ENCODE results near the gene DSCAML1. TPM values are rescaled to one million over a fixed set of nuclear protein-coding genes. Genes with fewer than 3 reads are reported as not detected.

Gene DSCAML1
- total RNA-seq, 4 donors from 2014 or later, result 0.29 to 29.1 (median 3.4) TPM

DNA sequence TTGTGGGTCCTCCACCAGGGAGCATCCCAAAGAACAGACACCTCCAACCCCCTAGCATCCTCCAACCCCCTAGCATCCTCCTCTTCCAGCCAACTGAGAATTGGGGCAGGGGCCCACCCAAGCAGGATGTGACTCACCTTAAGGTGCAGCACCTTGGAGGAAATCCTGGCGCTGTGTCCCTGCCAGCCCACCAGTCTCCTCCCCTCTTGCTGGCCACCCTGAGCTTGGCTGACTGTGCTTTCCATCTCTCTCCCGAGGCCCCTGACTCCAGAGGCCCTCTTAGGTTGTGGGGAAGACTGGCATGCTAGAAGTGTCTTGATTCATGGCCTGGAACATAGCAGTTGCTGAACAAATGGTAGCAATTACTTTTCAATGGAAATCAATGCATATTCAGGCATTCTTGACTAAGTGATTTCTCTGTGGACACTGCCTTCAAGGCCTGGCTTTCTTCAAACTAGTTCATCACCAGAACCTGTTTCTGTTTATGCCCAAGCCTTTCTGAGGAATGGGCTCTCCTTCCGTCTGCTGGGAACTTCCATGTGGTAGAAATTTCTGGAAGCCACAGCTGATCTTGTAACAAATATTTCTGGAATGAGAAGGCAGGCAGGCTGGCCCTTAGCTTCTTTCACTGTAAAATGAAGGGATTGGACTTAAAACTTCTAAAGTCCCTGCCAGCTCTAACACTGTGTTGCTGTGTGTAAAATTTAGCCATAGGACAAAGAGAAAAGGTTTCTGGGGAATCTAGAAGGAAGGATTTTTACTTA is 408.8 kb downstream of the DSCAML1 start:
- no peak for DNase-seq
- Histone ChIP-seq H3K27ac (no peak overlapping the region), H3K4me3 (no peak overlapping the region), H3K27me3 (no peaks in the 10 kb centered on the region), H3K36me3 (no peaks in the 10 kb centered on the region), H3K9me3 (no peaks in the 10 kb centered on the region), H3K4me1 (no peaks in the 10 kb centered on the region)
- TF ChIP-seq POLR2A (IDR thresholded peaks at IDR 0.05), result no peak
- TF ChIP-seq, protein P1, sequence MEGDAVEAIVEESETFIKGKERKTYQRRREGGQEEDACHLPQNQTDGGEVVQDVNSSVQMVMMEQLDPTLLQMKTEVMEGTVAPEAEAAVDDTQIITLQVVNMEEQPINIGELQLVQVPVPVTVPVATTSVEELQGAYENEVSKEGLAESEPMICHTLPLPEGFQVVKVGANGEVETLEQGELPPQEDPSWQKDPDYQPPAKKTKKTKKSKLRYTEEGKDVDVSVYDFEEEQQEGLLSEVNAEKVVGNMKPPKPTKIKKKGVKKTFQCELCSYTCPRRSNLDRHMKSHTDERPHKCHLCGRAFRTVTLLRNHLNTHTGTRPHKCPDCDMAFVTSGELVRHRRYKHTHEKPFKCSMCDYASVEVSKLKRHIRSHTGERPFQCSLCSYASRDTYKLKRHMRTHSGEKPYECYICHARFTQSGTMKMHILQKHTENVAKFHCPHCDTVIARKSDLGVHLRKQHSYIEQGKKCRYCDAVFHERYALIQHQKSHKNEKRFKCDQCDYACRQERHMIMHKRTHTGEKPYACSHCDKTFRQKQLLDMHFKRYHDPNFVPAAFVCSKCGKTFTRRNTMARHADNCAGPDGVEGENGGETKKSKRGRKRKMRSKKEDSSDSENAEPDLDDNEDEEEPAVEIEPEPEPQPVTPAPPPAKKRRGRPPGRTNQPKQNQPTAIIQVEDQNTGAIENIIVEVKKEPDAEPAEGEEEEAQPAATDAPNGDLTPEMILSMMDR (IDR thresholded peaks at IDR 0.05), result no peak
- intact Hi-C loops (cut with DNase I; ENCODE audit: low total_unique reads), result no loop called here

DNA sequence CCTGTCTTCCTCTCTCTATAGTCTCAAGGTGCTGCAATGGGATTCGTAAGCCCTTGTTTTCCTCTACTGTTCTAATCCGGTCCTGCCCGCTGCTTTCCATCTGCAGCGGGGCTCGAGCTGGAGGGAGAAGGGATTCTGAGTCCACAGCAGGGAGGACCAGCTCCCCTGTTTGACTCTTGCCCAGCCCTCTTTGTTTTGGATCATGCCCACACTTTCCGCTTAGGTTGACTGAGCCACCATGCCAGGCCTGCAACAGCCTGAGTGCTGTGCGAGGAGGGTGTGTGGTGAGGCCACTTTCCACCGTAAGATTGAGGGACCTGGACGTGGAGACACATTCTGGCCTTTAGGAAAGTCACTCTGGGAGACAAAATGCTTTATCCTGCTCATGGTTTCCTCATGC is 411.1 kb downstream of the DSCAML1 start:
- Histone ChIP-seq H3K27ac (no peak overlapping the region), H3K36me3 (no peaks in the 10 kb centered on the region), H3K4me1 (no peaks in the 10 kb centered on the region), H3K27me3 (no peaks in the 10 kb centered on the region), H3K4me3 (no peak overlapping the region), H3K9me3 (no peaks in the 10 kb centered on the region)
- TF ChIP-seq, protein P1 (IDR thresholded peaks at IDR 0.05), result no peak
- TF ChIP-seq POLR2A (IDR thresholded peaks at IDR 0.05), result no peak
- intact Hi-C loops (cut with DNase I; ENCODE audit: low total_unique reads), result no loop called here
- DNase-seq, result no peak

DNA sequence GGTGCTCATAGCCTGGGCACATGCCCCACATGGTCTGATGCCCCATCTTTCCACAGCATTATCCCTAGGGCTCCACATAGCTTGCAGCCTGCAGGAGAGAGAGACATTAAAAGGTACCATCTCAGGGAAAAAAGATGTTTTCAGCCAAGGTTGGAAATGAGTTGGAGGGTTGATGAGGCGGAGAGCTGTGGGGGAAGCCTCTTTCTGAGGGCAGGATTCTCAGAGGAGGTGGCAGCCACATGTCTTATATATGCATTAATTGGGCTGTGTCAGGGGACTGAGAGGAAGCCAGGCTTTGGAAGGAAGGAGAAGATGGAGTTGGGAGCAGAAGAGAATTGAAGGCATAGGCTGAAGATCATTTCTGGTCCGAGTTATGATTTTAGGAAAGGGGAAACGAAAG is 411.5 kb downstream of the DSCAML1 start:
- DNase-seq, result no peak
- Histone ChIP-seq H3K4me3 (no peak overlapping the region), H3K27me3 (no peaks in the 10 kb centered on the region), H3K27ac (no peak overlapping the region), H3K4me1 (no peaks in the 10 kb centered on the region), H3K9me3 (no peaks in the 10 kb centered on the region), H3K36me3 (no peaks in the 10 kb centered on the region)
- no peak for TF ChIP-seq POLR2A (IDR thresholded peaks at IDR 0.05)
- TF ChIP-seq, protein P1 (IDR thresholded peaks at IDR 0.05), result no peak
- intact Hi-C loops (cut with DNase I; ENCODE audit: low total_unique reads), result no loop called here

GRCh38 chr11:117384045-117384444 is 413.0 kb downstream of the DSCAML1 start:
- Histone ChIP-seq H3K36me3 (no peaks in the 10 kb centered on the region), H3K27ac (peak overlapping the region in 1 of 2 donors; percentile 43), H3K4me3 (no peak overlapping the region), H3K27me3 (no peaks in the 10 kb centered on the region), H3K9me3 (no peaks in the 10 kb centered on the region), H3K4me1 (no peaks in the 10 kb centered on the region)
- TF ChIP-seq, protein P1 (IDR thresholded peaks at IDR 0.05), result no peak
- TF ChIP-seq POLR2A (IDR thresholded peaks at IDR 0.05), result no peak
- intact Hi-C loops (cut with DNase I; ENCODE audit: low total_unique reads), result no loop called here
- peak in 1 of 2 donors; percentile 25 for DNase-seq

- Histone ChIP-seq H3K27me3 (no peaks in the 10 kb centered on the region), H3K4me3 (no peak overlapping the region), H3K27ac (no peak overlapping the region), H3K9me3 (no peaks in the 10 kb centered on the region), H3K36me3 (no peaks in the 10 kb centered on the region), H3K4me1 (no peaks in the 10 kb centered on the region)
- DNase-seq, result no peak
- intact Hi-C loops (cut with DNase I; ENCODE audit: low total_unique reads), result no loop called here
- TF ChIP-seq POLR2A (IDR thresholded peaks at IDR 0.05), result no peak
- TF ChIP-seq, protein P1 (IDR thresholded peaks at IDR 0.05), result no peak
These were observed 414.3 kb downstream of the DSCAML1 start for GRCh38 chr11:117382746-117383145.

Data from uterus (tissue), 4 donors.